ENCODE data around the gene SYNPO2L.
A peak's percentile ranks its signal among the peaks of the same experiment; 100 is the strongest.
"Not testable (repeated sequence)": the region's sequence is repeated elsewhere in the genome, so short reads cannot be mapped to it uniquely, and the experiment has no call there.

The SYNPO2L gene, protein sequence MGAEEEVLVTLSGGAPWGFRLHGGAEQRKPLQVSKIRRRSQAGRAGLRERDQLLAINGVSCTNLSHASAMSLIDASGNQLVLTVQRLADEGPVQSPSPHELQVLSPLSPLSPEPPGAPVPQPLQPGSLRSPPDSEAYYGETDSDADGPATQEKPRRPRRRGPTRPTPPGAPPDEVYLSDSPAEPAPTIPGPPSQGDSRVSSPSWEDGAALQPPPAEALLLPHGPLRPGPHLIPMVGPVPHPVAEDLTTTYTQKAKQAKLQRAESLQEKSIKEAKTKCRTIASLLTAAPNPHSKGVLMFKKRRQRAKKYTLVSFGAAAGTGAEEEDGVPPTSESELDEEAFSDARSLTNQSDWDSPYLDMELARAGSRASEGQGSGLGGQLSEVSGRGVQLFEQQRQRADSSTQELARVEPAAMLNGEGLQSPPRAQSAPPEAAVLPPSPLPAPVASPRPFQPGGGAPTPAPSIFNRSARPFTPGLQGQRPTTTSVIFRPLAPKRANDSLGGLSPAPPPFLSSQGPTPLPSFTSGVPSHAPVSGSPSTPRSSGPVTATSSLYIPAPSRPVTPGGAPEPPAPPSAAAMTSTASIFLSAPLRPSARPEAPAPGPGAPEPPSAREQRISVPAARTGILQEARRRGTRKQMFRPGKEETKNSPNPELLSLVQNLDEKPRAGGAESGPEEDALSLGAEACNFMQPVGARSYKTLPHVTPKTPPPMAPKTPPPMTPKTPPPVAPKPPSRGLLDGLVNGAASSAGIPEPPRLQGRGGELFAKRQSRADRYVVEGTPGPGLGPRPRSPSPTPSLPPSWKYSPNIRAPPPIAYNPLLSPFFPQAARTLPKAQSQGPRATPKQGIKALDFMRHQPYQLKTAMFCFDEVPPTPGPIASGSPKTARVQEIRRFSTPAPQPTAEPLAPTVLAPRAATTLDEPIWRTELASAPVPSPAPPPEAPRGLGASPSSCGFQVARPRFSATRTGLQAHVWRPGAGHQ

DNA sequence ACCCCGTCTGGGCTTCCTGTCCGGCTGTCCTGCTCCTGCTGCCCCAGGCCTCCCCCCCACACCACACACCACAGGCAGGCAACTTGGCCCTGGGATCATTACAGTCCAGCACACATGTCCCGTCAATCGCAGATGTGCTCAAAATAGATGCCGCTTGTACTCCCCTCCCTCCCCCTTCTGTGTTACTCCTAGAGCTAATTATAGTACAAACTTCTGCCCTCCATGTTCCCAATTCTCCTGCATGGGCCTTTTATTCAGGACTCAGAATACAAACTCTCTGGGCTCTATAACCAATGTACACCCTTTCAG, at the start of gene SYNPO2L:
TSS of gene SYNPO2L (minus strand) at position 40 of the 309 bp plus-strand sequence. CDS start 107 bp downstream, outside the sequence.
- no peak for FAIRE-seq
- no peak for DNase-seq (ENCODE audit: insufficient read length, low spot score)

DNA sequence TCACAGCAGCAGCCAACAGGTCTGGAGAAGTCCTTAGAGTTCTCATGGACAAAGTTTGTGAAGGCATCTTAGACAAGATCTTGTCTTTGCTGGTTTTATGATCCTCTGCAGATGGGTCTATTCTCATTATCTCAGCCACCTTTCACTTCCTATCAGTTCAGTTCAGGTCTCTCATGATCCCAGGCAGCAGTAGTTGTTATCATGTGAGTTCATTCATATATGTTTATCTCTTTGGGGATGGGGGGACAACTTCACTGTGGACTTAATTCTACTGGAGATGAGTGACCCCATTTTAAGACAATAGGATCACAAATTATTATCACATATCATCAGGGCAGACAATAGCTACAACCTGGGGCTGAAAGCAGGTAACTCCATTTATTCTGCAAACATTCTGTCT, 48.1 kb upstream of the SYNPO2L start:
- FAIRE-seq; DNase-seq (ENCODE audit: insufficient read length, low spot score): not testable (repeated sequence)

DNA sequence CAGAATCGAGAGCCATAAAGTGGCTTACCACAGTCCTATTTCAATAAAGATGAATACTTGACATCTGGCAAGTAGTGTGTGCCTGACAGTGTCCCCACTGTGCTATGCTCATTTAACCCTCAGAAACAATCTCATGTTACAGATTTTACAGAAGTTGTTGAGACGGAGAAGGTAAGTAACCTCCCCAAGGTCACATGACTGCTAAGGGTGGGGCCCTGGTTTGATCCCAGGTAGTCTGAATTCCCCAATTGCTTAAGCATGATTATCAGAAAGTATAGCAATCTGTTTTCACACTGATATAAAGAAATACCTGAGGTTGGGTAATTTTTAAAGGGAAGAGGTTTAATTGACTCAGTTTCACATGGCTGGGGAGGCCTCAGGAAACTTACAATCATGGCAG, 43.0 kb upstream of the SYNPO2L start:
- not testable (repeated sequence) for FAIRE-seq; DNase-seq (ENCODE audit: insufficient read length, low spot score)

DNA sequence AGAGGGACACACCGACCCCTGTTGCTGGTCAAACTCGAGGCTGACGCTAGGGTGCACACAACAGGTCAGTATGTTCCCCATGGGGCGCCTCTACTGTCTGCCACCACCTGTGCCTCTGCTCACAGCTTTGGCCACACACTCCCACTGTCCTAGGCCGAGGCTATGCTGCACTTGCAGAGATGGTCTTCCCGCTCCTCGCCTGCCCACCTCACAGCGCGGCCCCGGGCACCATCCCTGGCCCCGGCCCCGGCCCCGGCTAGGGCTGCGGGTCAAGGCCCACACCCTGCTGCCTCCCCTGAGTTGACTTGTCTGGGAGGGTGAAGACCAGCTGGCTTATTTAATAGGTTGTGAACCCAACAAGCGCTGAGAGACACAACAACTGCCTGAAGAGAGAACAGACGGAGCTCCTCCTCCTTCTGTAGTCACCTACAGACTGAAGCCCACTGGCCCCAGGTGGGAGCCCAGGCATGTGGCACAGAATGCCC, 41.9 kb upstream of the SYNPO2L start, which contains the start of gene AGAP5:
TSS of gene AGAP5 (minus strand) at position 435 of the 485 bp plus-strand sequence. CDS start at position 81, 354 bp downstream.
- not testable (repeated sequence) for FAIRE-seq; DNase-seq (ENCODE audit: insufficient read length, low spot score)

DNA sequence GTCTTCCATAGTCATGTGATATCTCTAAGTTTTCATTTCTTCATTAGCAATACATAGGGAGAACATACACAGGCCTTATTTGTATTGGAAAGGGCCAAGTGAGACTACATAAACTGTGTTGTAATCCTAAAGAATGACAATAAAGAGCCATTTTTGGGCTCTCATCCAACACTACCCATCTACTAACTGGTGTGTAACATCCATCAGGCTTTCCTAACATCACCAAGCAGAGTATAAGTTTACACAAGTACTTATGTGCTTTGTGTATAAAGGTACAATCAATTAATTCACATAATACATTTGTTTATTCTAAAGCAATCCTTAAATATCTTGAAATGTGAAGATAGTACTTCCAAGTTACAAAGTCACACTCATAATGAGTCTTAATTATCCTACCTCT, 39.5 kb upstream of the SYNPO2L start:
- not testable (repeated sequence) for FAIRE-seq; DNase-seq (ENCODE audit: insufficient read length, low spot score)

DNA sequence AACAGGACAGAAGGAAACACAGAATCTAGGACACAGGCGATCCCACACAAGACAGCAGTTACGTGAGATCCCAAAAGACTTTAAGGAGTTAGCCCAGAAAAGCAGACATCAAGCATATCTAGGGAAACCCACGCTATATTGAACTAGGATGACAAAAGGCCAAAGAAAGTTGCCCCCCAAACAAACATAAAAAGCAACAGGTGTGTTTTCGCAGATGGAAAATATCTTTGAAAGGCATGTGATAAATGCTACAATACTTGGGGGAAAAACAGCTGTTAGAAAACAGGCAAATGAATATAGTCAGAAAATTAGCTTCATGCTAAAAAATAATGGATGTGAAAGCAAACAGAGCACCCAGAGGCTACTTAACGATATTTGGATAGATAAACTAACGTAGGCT, 34.9 kb upstream of the SYNPO2L start:
- DNase-seq (ENCODE audit: insufficient read length, low spot score); FAIRE-seq: not testable (repeated sequence)

DNA sequence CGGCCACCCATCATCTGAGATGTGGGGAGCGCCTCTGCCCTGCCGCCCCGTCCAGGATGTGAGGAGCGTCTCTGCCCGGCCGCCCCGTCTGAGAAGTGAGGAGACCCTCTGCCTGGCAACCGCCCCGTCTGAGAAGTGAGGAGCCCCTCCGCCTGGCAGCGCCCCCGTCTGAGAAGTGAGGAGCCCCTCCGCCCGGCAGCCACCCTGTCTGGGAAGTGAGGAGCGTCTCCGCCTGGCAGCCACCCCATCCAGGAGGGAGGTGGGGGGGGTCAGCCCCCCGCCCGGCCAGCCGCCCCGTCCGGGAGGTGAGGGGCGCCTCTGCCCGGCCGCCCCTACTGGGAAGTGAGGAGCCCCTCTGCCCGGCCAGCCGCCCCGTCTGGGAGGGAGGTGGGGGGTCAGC, 33.8 kb upstream of the SYNPO2L start:
- FAIRE-seq; DNase-seq (ENCODE audit: insufficient read length, low spot score): not testable (repeated sequence)

DNA sequence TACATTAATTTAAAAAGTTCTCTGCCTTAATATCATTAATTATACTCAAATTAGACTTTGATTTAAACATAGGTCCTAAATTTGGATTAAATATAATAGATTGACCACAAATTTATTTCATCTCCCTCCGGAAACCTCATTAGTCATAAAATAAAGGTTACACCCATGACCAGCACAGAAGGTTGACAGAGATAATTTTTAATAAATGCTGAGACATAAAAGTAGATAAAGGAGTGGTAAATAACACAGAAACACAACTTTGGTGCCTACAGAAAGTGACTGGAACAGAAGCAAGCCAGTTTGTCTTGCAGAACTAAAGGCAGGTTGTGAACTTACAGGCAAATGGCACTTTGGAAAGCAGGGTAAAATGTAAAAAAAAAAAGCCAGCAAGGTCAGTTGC, 31.8 kb upstream of the SYNPO2L start:
- not testable (repeated sequence) for FAIRE-seq; DNase-seq (ENCODE audit: insufficient read length, low spot score)

DNA sequence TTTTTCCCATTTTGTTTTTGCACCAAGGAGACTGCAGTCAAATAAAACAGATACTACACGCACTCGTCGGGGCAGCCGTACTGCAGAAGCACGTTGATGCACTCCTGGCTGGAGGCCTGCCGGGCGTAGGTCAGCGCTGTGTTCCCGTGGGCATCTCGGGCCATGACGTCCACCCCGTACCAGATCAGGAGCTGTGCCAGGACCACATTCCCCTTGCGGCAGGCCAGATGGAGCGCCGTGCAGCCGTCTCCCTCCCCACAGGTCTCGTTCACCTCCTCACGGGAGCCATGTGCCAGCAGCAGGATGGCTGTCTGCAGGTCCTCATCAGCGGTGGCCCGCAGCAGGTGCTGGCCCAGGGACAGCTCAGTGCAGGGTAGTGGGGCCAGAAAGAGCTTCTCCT, 18.7 kb upstream of the SYNPO2L start:
- not testable (repeated sequence) for FAIRE-seq; DNase-seq (ENCODE audit: insufficient read length, low spot score)

DNA sequence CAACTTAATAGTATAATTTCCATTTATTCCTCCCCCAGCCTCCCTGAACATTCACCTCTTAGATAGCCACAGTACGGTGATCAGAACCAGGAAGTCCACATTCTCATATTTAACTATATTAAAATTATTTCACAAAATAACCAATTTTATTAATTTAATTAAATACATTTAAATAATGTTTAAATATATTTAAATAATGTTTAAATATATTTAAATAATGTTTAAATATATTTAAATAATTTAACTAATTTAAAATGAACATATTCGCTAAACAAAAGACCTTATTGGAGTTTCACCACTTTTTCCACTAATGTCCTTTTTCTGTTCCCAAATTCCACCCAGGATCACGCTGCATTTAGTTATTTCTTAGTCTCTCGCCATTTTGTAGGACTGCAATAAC, 12.5 kb upstream of the SYNPO2L start:
- not testable (repeated sequence) for FAIRE-seq; DNase-seq (ENCODE audit: insufficient read length, low spot score)

DNA sequence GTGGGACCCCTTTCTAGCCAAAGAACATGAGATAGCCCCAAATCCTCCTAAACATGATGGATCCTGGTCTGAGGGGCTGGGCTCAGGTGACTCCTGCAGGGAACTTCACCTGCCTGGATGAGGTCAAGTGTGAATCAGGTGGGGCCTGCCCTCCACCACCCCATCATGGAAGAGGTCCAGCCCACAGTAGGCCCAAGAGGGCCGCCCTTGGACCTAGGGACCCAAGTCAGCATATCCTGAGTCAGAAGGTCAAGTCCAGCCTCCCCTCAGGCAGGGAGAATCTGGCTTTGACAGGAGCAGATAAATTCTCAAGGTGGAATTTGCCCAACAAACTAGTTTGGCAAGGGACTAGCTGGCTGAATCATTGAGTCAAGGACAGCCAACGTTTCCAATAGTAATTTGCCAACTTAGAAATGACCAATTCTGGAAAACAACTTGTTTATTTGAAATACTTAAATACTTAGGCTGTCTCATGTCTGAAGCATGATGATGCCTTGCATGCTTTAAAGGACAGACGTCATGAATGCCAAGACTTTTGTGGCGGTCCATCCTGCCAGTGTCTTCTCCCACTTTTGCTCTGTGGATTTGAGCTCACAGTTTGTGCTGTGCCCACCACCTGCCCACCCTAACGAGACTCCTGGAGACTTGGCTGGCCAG, 10.5 kb upstream of the SYNPO2L start:
- not testable (repeated sequence) for DNase-seq (ENCODE audit: insufficient read length, low spot score); FAIRE-seq

DNA sequence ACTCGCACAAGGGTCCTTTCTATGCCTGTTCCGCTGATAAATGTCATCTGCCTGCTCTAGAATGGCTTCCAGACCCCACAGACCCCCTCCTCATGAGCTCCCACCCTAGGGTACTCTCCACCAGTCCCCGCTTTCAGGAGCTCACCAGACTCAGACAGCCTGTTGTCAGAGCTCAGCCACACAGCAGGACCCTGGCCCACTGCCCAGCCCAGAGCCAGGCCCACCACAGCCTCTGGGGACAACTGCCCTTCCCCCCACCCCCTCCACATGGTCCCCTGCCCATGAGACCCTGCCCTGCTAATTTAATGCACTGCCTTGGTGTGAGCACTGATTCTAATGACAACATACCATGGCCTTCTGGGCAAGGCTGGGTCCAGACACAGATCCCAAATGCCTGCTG, 9.8 kb upstream of the SYNPO2L start:
- not testable (repeated sequence) for FAIRE-seq; DNase-seq (ENCODE audit: insufficient read length, low spot score)

DNA sequence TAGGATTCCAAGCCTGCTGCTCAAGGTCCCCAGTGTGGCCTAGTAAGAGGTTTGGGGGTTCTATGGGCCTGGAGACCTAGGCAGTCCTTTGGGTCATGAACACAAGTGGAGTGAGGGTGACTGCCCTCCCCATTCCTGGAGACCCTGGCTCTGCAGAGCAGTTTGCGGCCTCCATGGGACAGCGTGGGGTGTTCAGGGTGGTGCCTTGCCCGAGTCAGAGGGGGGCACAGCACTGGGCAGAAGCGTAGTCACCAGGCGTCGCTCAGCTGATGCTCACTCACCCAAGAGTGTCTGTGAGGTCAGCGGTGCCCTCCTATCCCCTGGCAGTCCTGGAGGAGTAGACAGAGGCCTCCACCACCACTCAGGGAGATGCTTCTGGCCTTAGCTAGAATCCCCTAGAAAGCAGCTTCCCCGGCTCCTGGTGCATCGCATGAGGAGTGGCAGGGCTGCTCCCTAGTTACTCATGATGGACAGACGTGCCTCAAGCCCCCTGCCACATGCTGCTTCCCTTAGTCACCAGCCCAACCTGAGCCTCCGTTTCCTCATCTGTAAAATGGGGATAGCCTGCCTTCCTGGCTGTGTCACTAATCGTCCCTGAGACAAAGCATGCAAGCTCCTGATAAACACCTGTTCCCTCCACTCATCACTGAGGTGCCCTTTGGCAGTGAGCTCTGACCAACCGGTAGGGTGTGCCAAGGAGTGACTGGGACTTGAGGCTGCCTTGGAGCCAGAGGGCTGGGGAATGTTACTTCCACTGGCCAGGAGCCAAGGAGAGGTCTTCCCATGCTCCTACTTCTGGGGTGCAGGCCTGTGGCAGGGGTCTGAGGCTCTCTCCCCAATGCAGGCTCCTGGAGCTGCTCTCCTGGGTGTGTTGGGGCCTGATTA, 8.6 kb upstream of the SYNPO2L start:
- not testable (repeated sequence) for DNase-seq (ENCODE audit: insufficient read length, low spot score); FAIRE-seq

DNA sequence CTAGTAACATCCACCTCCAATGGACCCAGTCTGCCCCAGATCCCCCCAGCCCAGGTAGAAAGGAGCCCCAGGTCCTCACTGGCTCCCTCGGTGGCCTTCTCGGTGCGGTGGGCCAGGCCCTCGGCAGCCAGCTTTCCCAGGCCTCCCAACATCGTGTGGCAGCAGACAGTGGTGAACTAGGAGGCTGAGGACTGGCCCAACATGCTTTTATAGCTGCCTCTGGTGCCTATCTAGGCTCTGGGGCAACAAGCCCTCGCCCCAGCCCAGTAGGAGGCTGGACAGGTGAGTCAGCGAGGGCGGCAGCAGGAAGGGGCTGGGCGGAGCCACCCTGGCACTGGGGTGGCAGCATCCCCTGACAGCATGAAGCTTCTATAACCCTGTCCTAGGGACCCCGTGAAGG, 7.8 kb upstream of the SYNPO2L start:
- not testable (repeated sequence) for DNase-seq (ENCODE audit: insufficient read length, low spot score)

DNA sequence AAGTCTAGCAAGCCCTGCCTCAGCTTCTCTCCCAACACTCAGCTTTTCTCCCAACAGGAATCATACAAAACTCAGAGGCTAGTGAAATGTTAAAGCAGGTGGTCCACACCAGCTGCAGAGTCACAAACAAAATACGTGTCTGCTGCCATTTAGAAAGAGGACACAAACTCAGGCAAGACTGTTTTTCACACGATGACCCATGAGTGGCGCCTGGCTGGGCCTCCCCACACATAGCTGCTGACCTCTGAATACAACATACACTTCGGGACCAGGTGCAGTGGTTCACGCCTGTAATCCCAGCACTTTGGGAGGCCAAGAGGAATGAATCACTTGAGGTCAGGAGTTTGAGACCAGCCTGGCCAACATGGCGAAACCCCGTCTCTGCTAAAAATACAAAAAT, 6.9 kb upstream of the SYNPO2L start:
- not testable (repeated sequence) for DNase-seq (ENCODE audit: insufficient read length, low spot score); FAIRE-seq

More for the DNA sequence above, 7.8 kb upstream of the SYNPO2L start:
- not testable (repeated sequence) for FAIRE-seq

DNA sequence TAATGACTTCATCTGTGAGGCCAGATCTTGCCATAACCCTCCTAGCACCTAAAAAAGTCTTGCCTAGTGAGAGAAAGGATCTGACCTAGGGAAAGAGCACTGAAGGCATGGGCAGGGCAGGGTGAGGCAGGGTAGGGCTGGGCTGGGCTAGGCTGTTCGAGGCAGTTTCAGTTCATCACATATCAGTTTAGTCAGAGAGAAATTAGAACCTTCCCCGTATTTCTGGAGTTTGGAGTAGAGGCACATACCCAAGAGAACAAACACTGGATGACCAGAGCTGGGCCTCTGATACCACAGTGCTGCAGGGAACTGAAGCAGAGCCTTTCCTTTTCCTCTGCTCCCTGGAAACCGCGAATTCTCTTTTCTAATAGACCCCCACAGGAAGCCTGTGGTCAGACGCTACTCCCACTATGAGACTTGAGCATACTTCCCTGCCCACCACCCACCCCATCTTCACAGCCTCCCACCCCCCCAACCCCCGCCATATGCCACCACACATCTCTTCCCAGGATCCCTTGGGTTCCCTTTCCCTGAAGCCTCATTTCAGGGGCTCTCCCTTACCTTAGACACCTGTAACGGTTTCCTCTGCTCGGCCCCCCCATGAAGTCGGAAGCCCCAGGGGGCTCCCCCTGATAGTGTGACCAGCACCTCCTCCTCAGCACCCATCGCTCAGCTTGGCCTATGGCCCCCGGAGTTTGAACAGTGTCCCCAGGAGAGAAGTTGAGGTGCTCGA, 406 bp downstream of the SYNPO2L start:
- DNase-seq (ENCODE audit: insufficient read length, low spot score) (no peak), FAIRE-seq (no peak)

DNA sequence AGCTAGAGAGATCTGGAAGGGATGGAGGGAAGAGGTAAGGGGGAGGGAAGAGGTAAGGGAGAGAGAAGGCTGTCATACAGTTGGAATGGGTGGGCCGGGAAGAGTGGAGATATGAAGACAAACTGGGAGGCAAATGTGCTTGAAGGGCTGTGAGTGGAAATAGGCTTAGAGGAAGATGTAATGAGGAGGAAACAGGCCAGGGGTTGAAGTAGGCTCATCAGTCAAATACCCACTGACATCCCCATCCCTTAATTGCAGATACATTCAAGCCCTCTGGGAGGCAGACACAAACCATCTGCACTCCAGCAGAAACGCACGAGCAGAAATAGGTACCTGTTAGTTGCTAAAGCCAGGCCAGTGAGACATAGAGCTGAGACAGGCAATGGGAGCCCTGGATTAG, 2.1 kb downstream of the SYNPO2L start:
- FAIRE-seq: no peak
- DNase-seq (ENCODE audit: insufficient read length, low spot score): peak; percentile 59

DNA sequence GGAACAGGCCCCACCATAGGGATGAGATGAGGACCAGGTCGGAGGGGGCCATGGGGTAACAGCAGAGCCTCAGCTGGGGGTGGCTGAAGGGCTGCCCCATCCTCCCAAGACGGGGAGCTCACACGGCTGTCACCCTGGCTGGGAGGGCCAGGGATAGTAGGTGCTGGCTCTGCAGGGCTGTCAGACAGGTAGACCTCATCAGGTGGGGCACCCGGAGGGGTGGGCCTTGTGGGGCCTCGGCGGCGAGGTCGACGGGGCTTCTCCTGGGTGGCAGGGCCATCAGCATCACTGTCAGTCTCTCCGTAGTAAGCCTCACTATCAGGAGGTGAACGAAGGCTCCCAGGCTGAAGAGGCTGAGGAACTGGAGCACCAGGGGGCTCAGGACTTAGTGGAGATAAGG, 2.6 kb downstream of the SYNPO2L start:
- DNase-seq (ENCODE audit: insufficient read length, low spot score) (no peak), FAIRE-seq (no peak)
